ENCODE results near the gene DMXL2.

GRCh38 chr15:51503003-51503402 is 119.6 kb downstream of the DMXL2 start:
- TF ChIP-seq FOXK1 (CRISPR knock-in tag; IDR thresholded peaks at IDR 0.05; ENCODE audit: borderline replicate concordance) (no peak), GMEB1 (CRISPR knock-in tag; IDR thresholded peaks at IDR 0.05) (no peak), CBX5 (IDR thresholded peaks at IDR 0.05; ENCODE audit: borderline replicate concordance, low read depth) (no peak), SP1 (CRISPR knock-in tag; IDR thresholded peaks at IDR 0.05) (no peak), THRAP3 (IDR thresholded peaks at IDR 0.05; ENCODE audit: borderline replicate concordance) (no peak), ZBTB40 (IDR thresholded peaks at IDR 0.05) (no peak), ZBTB40 (CRISPR knock-in tag; IDR thresholded peaks at IDR 0.05) (no peak), MYNN (IDR thresholded peaks at IDR 0.05) (no peak), MYNN (CRISPR knock-in tag; IDR thresholded peaks at IDR 0.05) (no peak), BHLHE40 (IDR thresholded peaks at IDR 0.05; ENCODE audit: low read length) (no peak), CTCF (IDR thresholded peaks at IDR 0.05 in 2 of 3, conservative IDR thresholded peaks at IDR 0.05 in 1 of 3; ENCODE audit: insufficient read depth in 2 of 3, low read depth in 1 of 3, low read length in 3 of 3) (no peak), JUN (IDR thresholded peaks at IDR 0.05; ENCODE audit: borderline replicate concordance, low read depth, low read length) (no peak), JUN (CRISPR knock-in tag; IDR thresholded peaks at IDR 0.05; ENCODE audit: borderline replicate concordance) (no peak), YBX1 (IDR thresholded peaks at IDR 0.05) (no peak), NCOR1 (IDR thresholded peaks at IDR 0.05) (no peak), CCNT2 (IDR thresholded peaks at IDR 0.05; ENCODE audit: borderline replicate concordance, extremely low read depth, insufficient read length, low read depth, low read length) (no peak), POLR2AphosphoS2 (IDR thresholded peaks at IDR 0.05; ENCODE audit: low read length) (no peak)
